ENCODE data around the gene EGR4.

GRCh38 chr2:73291093-73291460, 2.3 kb downstream of the EGR4 start:
- TF ChIP-seq CTCF (IDR thresholded peaks at IDR 0.05; ENCODE audit: low read depth, low read length, poor library complexity, severe bottlenecking), result no peak
- TF ChIP-seq EZH2phosphoT487 (IDR thresholded peaks at IDR 0.05; ENCODE audit: borderline replicate concordance, low read length), result peak; percentile 28; the same call in 1 of the 2 replicates
